DMS79 treated with DMSO at 0.1 percent for 48 hours (cell line): ENCODE data around the gene ZNF609.
"Not testable (repeated sequence)": the region's sequence is repeated elsewhere in the genome, so short reads cannot be mapped to it uniquely, and the experiment has no call there.

Experiments used
- DNase-seq: peaks from one replicate; lab custom pipeline; 2025; lab: John Stamatoyannopoulos, UW

Gene ZNF609

GRCh38 chr15:64455961-64456371, 4.4 kb upstream of the ZNF609 start:
- no peak for DNase-seq

- no peak for DNase-seq
Observed at GRCh38 chr15:64456634-64457108, 3.7 kb upstream of the ZNF609 start.

GRCh38 chr15:64459066-64459781, 1.2 kb upstream of the ZNF609 start:
- DNase-seq: no peak

- DNase-seq: peak; percentile 12
Observed at GRCh38 chr15:64460724-64461720, 644 bp downstream of the ZNF609 start.

GRCh38 chr15:64461721-64462162, 1.4 kb downstream of the ZNF609 start:
- peak; percentile 12 for DNase-seq

- DNase-seq: no peak
Observed at GRCh38 chr15:64462492-64462891, 2.1 kb downstream of the ZNF609 start.

- peak; percentile 61 for DNase-seq
Observed at GRCh38 chr15:64464276-64465005, 4.1 kb downstream of the ZNF609 start.

- no peak for DNase-seq
Observed at GRCh38 chr15:64466408-64467141, 6.2 kb downstream of the ZNF609 start.

- no peak for DNase-seq
Observed at GRCh38 chr15:64472161-64472560, 11.8 kb downstream of the ZNF609 start.

- DNase-seq: no peak
Observed at GRCh38 chr15:64474846-64475245, 14.5 kb downstream of the ZNF609 start.

- DNase-seq: no peak
Observed at GRCh38 chr15:64476550-64476949, 16.2 kb downstream of the ZNF609 start.

GRCh38 chr15:64478863-64479262, 18.5 kb downstream of the ZNF609 start:
- DNase-seq: no peak

- DNase-seq: no peak
Observed at GRCh38 chr15:64480891-64481290, 20.5 kb downstream of the ZNF609 start.

GRCh38 chr15:64483749-64484148, 23.4 kb downstream of the ZNF609 start:
- no peak for DNase-seq

GRCh38 chr15:64485796-64486195, 25.4 kb downstream of the ZNF609 start:
- no peak for DNase-seq

GRCh38 chr15:64490598-64491259, 30.4 kb downstream of the ZNF609 start:
- DNase-seq: no peak

GRCh38 chr15:64493641-64494040, 33.3 kb downstream of the ZNF609 start:
- no peak for DNase-seq

- not testable (repeated sequence) for DNase-seq
Observed at GRCh38 chr15:64495968-64496367, 35.6 kb downstream of the ZNF609 start.

GRCh38 chr15:64500695-64501395, 40.5 kb downstream of the ZNF609 start:
- DNase-seq: no peak

GRCh38 chr15:64501396-64501715, 41.0 kb downstream of the ZNF609 start:
- DNase-seq: no peak
